ENCODE measurements around the gene RBP7. TPM values are rescaled to one million over a fixed set of nuclear protein-coding genes. Genes with fewer than 3 reads are reported as not detected.

RBP7 gene
- total and polyA plus RNA-seq, 4 donors, result 1.2 to 11.8 (median 4.8) TPM

GRCh38 chr1:10064416-10065343 is 67.7 kb downstream of the RBP7 start:
- 86% methylated on average over 8 of the region's 8 CpGs for WGBS
- TF ChIP-seq SP1 (IDR thresholded peaks at IDR 0.05), result no peak
- no peak for TF ChIP-seq FOXA1 (IDR thresholded peaks at IDR 0.05)
- TF ChIP-seq TAF1 (conservative IDR thresholded peaks at IDR 0.05), result no peak
- no peak for TF ChIP-seq YY1 (IDR thresholded peaks at IDR 0.05)
- TF ChIP-seq HNF4G (IDR thresholded peaks at IDR 0.05), result no peak
- TF ChIP-seq RAD21 (IDR thresholded peaks at IDR 0.05), result no peak
- no peak for TF ChIP-seq ZBTB33 (IDR thresholded peaks at IDR 0.05)
- no peak for TF ChIP-seq EGR1 (IDR thresholded peaks at IDR 0.05; ENCODE audit: low read depth in 2 of 2)
- TF ChIP-seq HNF4A (conservative IDR thresholded peaks at IDR 0.05), result no peak
- TF ChIP-seq GABPA (IDR thresholded peaks at IDR 0.05 in 1 of 2, conservative IDR thresholded peaks at IDR 0.05 in 1 of 2), result no peak
- TF ChIP-seq, protein P1, sequence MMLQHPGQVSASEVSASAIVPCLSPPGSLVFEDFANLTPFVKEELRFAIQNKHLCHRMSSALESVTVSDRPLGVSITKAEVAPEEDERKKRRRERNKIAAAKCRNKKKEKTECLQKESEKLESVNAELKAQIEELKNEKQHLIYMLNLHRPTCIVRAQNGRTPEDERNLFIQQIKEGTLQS (IDR thresholded peaks at IDR 0.05), result no peak
- TF ChIP-seq RXRA (IDR thresholded peaks at IDR 0.05), result no peak
- TF ChIP-seq, protein P2, sequence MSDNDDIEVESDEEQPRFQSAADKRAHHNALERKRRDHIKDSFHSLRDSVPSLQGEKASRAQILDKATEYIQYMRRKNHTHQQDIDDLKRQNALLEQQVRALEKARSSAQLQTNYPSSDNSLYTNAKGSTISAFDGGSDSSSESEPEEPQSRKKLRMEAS (IDR thresholded peaks at IDR 0.05), result no peak
- no peak for TF ChIP-seq JUND (IDR thresholded peaks at IDR 0.05)
- TF ChIP-seq, protein P3, sequence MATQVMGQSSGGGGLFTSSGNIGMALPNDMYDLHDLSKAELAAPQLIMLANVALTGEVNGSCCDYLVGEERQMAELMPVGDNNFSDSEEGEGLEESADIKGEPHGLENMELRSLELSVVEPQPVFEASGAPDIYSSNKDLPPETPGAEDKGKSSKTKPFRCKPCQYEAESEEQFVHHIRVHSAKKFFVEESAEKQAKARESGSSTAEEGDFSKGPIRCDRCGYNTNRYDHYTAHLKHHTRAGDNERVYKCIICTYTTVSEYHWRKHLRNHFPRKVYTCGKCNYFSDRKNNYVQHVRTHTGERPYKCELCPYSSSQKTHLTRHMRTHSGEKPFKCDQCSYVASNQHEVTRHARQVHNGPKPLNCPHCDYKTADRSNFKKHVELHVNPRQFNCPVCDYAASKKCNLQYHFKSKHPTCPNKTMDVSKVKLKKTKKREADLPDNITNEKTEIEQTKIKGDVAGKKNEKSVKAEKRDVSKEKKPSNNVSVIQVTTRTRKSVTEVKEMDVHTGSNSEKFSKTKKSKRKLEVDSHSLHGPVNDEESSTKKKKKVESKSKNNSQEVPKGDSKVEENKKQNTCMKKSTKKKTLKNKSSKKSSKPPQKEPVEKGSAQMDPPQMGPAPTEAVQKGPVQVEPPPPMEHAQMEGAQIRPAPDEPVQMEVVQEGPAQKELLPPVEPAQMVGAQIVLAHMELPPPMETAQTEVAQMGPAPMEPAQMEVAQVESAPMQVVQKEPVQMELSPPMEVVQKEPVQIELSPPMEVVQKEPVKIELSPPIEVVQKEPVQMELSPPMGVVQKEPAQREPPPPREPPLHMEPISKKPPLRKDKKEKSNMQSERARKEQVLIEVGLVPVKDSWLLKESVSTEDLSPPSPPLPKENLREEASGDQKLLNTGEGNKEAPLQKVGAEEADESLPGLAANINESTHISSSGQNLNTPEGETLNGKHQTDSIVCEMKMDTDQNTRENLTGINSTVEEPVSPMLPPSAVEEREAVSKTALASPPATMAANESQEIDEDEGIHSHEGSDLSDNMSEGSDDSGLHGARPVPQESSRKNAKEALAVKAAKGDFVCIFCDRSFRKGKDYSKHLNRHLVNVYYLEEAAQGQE (IDR thresholded peaks at IDR 0.05), result no peak
- TF ChIP-seq NR2F2 (IDR thresholded peaks at IDR 0.05), result no peak
- TF ChIP-seq CTCF (IDR thresholded peaks at IDR 0.05; ENCODE audit: low read depth, low read length, missing input control), result no peak
- no peak for TF ChIP-seq FOXA2 (IDR thresholded peaks at IDR 0.05)
- Histone ChIP-seq H3K36me3 (ENCODE audit: control insufficient read depth in 4 of 4, insufficient read depth in 3 of 4, low read depth in 1 of 4, low read length in 3 of 4) (no peaks in the 10 kb centered on the region), H3K27ac (ENCODE audit: low read depth in 1 of 2, low read length in 2 of 2) (peak overlapping the region; percentile 85 to 87), H3K9ac (ENCODE audit: low read depth in 1 of 2, low read length in 2 of 2) (no peak overlapping the region), H3K4me3 (ENCODE audit: low read depth in 1 of 3, low read length in 3 of 3) (no peak overlapping the region), H3K27me3 (ENCODE audit: control insufficient read depth in 4 of 4, insufficient read depth in 4 of 4, low read length in 3 of 4) (no peaks in the 10 kb centered on the region), H3K4me1 (ENCODE audit: control insufficient read depth in 4 of 4, insufficient read depth in 4 of 4, low read length in 3 of 4) (peaks cover 2 to 14% (median 8%) of the 10 kb centered on the region in 4 donors), H3K9me3 (ENCODE audit: control insufficient read depth in 4 of 4, low read length in 3 of 4) (no peaks in the 10 kb centered on the region)
- no peak for DNase-seq (ENCODE audit: low spot score)

Measured in liver (tissue), 9 donors.